GM19372 (cell line): ENCODE results near the gene TMIGD1.

Experiments used
- ATAC-seq: cut with Tn5 transposase; IDR thresholded peaks from one replicate; pipeline ENCODE4 v1.9.1; 2021; ENCODE audit warnings: mild to moderate bottlenecking, low read depth, moderate library complexity; ENCODE audit not compliant: unreplicated experiment

The TMIGD1 gene

GRCh38 chr17:30336369-30337171 is 2.7 kb upstream of the TMIGD1 start:
- ATAC-seq, result no peak

GRCh38 chr17:30334421-30334820 is 564 bp upstream of the TMIGD1 start:
- ATAC-seq, result no peak

- ATAC-seq, result no peak
Observed at GRCh38 chr17:30332057-30332542, 1.8 kb downstream of the TMIGD1 start.

- no peak for ATAC-seq
Observed at GRCh38 chr17:30326809-30327208, 7.0 kb downstream of the TMIGD1 start.

GRCh38 chr17:30324723-30325122 is 9.1 kb downstream of the TMIGD1 start:
- no peak for ATAC-seq

- ATAC-seq, result no peak
Observed at GRCh38 chr17:30323895-30324319, 9.9 kb downstream of the TMIGD1 start.

GRCh38 chr17:30323262-30323894 is 10.5 kb downstream of the TMIGD1 start:
- ATAC-seq, result no peak

GRCh38 chr17:30321314-30321713 is 12.5 kb downstream of the TMIGD1 start:
- ATAC-seq, result no peak

- no peak for ATAC-seq
Observed at GRCh38 chr17:30318155-30318554, 15.7 kb downstream of the TMIGD1 start.

- ATAC-seq, result no peak
Observed at GRCh38 chr17:30316736-30317135, 17.1 kb downstream of the TMIGD1 start.

GRCh38 chr17:30315106-30315505 is 18.8 kb downstream of the TMIGD1 start:
- no peak for ATAC-seq

GRCh38 chr17:30314474-30314873 is 19.4 kb downstream of the TMIGD1 start:
- ATAC-seq, result no peak

GRCh38 chr17:30312226-30312625 is 21.6 kb downstream of the TMIGD1 start:
- no peak for ATAC-seq

GRCh38 chr17:30310562-30310961 is 23.3 kb downstream of the TMIGD1 start:
- ATAC-seq, result no peak

- no peak for ATAC-seq
Observed at GRCh38 chr17:30309591-30309990, 24.3 kb downstream of the TMIGD1 start.

- no peak for ATAC-seq
Observed at GRCh38 chr17:30308406-30308805, 25.5 kb downstream of the TMIGD1 start.

- ATAC-seq, result no peak
Observed at GRCh38 chr17:30304778-30305177, 29.1 kb downstream of the TMIGD1 start.

- ATAC-seq, result no peak
Observed at GRCh38 chr17:30302241-30302640, 31.6 kb downstream of the TMIGD1 start.

- no peak for ATAC-seq
Observed at GRCh38 chr17:30300818-30301217, 33.0 kb downstream of the TMIGD1 start.

- no peak for ATAC-seq
Observed at GRCh38 chr17:30299000-30299399, 34.9 kb downstream of the TMIGD1 start.

GRCh38 chr17:30297715-30298114 is 36.1 kb downstream of the TMIGD1 start:
- ATAC-seq, result no peak
